GM13976 (cell line): ENCODE measurements around the gene COMMD3.
A peak's percentile ranks its signal among the peaks of the same experiment; 100 is the strongest.

Experiments used
- DNase-seq: peaks from one replicate; pipeline ENCODE4 v3.0.0; 2012; ENCODE audit warnings: low spot score
- in situ Hi-C: fragments of 300-500 bp; cut with MboI; formaldehyde crosslinking; loops from one replicate; pipeline ENCODE4 v1.12.0; 2022; ENCODE audit warnings: low sequenced_read_pairs, mixed read lengths, inconsistent platforms; ENCODE audit not compliant: unreplicated experiment
- TF ChIP-seq, protein P1 (sequence below): IDR thresholded peaks from 2 replicates; pipeline ENCODE4 v1.5.1; 2012; ENCODE audit warnings: borderline replicate concordance, mild to moderate bottlenecking; ENCODE audit not compliant: insufficient read depth; ENCODE audit errors: extremely low read depth, missing control alignments, control extremely low read depth

The COMMD3 gene

DNA sequence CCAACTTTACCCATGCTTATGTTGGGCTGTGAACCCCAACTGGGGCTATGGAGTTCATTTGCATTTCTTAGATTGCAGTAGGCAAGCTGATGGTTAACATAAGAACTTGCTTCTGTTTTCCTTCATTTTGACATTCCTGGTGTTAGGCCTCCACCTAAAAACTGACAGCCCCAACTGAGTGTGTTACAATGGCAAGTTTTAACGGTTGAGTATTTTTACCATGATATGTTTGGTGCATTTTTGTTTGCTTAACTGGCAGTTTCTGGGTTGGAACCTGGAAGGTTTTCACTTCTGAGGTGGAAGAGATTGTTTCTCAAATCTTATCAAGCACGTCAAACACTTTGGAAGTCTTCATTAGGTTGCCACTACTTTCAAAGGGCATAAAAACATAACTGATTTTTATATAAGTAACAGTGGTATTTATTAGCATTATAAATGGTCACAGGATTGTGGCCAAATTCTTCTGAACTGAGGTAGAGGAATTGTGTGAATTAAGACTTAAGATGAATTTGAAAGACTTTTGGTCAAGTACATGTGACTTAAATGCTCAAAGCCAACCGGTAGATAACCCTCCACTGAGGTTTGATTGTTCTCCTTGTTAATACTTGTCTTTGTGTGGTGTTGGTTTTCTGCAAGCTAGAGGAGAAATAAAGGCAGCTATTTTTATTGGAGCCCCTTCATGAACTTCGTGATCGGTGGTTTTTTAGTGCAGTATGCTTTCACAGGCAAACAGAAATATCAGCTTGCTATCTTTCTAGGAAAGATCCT lies 7.5 kb downstream of the COMMD3 start:
- in situ Hi-C loops, result no loop called here
- no peak for DNase-seq
- TF ChIP-seq, protein P1, sequence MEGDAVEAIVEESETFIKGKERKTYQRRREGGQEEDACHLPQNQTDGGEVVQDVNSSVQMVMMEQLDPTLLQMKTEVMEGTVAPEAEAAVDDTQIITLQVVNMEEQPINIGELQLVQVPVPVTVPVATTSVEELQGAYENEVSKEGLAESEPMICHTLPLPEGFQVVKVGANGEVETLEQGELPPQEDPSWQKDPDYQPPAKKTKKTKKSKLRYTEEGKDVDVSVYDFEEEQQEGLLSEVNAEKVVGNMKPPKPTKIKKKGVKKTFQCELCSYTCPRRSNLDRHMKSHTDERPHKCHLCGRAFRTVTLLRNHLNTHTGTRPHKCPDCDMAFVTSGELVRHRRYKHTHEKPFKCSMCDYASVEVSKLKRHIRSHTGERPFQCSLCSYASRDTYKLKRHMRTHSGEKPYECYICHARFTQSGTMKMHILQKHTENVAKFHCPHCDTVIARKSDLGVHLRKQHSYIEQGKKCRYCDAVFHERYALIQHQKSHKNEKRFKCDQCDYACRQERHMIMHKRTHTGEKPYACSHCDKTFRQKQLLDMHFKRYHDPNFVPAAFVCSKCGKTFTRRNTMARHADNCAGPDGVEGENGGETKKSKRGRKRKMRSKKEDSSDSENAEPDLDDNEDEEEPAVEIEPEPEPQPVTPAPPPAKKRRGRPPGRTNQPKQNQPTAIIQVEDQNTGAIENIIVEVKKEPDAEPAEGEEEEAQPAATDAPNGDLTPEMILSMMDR, result no peak

DNA sequence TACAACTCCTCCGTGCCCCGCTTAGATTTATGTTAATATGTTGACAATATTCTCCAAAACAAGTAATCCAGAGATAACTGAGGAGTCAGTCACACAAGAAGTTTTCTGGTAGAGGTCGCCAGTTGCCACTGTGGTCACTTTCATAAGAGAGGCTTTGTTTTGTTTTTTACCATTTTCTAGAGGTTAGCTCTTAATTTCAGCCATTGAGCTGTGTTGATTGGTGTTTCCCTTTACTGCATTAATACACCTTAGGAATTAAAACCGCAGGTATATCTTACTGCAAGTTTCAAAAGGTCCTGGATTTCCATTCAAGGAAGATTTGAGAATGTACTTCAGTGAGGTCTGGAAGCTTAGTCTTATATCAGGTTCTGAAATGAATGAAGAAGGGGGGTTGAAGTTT lies 8.2 kb downstream of the COMMD3 start:
- in situ Hi-C loops, result no loop called here
- TF ChIP-seq, protein P1, result no peak
- DNase-seq, result no peak

DNA sequence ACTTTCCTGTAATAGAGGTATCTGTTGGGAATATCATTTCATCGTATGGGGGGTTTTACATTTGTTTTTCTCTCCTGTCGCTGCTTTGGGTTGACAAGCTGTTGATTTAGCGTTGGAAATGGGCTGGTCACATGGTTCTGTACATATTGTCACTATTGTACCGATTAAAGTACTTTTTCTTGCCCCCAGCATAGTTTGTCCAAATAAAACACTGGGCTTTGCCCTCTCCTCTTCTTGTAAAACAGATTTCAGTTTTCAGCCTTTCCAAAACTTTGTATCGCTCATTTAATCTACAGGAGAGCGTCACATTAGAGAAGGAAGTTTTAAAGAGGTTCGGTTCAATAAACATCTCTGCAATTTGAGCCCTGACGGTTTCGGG lies 8.7 kb downstream of the COMMD3 start:
- in situ Hi-C loops, result no loop called here
- DNase-seq, result no peak

DNA sequence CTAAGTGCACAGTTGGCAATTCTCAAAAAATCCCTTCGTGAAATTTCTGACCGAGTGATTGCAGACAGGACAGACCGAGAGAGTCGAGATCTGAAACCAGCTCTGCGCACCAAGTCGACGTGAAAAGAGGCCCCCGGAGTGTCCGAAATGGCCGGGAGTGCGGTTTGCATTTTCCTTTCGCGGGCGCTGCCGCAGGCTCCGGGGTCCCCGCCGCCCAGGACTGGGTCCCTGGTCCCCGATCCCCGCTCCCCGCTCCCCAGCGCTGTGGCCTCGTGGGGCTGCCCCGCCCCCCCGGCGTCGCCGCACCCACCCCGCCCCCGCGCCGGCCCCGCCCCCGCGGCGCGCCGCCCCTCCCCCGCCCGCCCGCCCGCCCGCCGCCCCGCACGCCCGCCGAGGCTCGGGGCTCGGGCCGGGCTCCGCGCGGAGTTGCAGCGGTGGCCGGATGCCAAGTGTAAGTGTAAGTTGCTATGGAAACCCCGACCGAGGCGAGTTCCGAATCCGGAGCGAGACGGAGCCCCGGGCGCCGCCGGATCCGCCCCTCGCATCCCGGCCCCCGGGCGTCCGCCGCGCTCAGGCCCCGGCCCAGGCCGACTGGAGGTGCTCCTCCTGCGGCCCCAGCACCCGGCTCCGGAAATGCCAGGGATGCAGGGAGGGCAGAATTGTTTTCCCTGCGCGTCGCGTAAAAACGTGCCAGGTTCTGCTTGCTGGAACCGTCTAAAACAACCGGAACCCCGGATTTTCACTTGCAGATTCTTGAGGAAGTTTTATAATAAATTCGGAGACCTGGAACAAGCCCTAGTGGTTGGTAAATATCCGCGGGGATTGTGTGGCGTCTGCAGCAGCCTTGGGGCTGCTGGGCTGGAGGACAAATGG lies 9.3 kb downstream of the COMMD3 start:
- peak; percentile 87 for DNase-seq
- TF ChIP-seq, protein P1, result no peak
- in situ Hi-C loops, result no loop called here

More for the DNA sequence above, 8.7 kb downstream of the COMMD3 start:
- TF ChIP-seq, protein P1, result no peak

DNA sequence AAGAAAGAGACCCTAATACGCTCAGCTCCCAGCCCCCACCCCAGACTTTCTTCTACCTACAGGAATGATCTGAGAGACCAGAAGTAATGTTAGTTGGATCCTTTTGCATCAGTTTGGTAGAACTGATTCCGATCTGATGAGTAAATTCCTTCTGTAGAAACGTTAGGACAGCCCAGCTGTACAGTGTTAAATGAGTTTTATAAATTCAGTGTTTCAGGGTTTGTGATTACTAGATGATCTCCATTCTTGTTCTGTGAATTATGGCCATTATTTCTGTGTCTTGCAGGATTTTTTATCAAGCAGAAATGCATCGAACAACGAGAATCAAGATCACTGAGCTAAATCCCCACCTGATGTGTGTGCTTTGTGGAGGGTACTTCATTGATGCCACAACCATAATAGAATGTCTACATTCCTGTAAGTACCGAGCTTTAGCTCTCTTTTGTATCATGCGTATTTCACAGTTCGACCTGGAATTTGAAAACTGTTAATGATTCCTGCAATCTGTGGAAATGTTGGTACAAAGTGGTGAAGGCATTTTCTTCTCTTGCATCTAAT lies 10.0 kb downstream of the COMMD3 start:
- DNase-seq, result no peak
- TF ChIP-seq, protein P1, result no peak
- in situ Hi-C loops, result no loop called here

DNA sequence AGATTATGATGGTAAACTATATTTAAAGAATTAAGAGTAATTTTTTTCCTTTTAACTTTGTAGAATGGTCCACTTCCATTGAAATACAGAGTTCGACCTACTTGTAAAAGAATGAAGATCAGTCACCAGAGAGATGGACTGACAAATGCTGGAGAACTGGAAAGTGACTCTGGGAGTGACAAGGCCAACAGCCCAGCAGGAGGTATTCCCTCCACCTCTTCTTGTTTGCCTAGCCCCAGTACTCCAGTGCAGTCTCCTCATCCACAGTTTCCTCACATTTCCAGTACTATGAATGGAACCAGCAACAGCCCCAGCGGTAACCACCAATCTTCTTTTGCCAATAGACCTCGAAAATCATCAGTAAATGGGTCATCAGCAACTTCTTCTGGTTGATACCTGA lies 13.0 kb downstream of the COMMD3 start:
- TF ChIP-seq, protein P1, result no peak
- in situ Hi-C loops, result no loop called here
- DNase-seq, result no peak
